Non-pigmented ciliary epithelial cell (primary cell): Measurements from ENCODE around the gene ITPK1.
"Not testable (repeated sequence)": the region's sequence is repeated elsewhere in the genome, so short reads cannot be mapped to it uniquely, and the experiment has no call there.

Source experiments
- DNase-seq: peaks from one replicate; pipeline ENCODE4 v3.0.0-alpha.2; 2010; ENCODE audit warnings: low read depth

The ITPK1 gene

GRCh38 chr14:93084402-93084801 is 31.3 kb downstream of the ITPK1 start:
- no peak for DNase-seq

GRCh38 chr14:93083917-93084316 is 31.8 kb downstream of the ITPK1 start:
- no peak for DNase-seq

GRCh38 chr14:93082576-93083001 is 33.1 kb downstream of the ITPK1 start:
- no peak for DNase-seq

- DNase-seq, result no peak
These were observed 33.7 kb downstream of the ITPK1 start for GRCh38 chr14:93081876-93082570.

GRCh38 chr14:93079865-93080403 is 35.8 kb downstream of the ITPK1 start:
- DNase-seq, result no peak

- DNase-seq, result no peak
These were observed 36.4 kb downstream of the ITPK1 start for GRCh38 chr14:93079321-93079720.

- DNase-seq, result no peak
These were observed 36.9 kb downstream of the ITPK1 start for GRCh38 chr14:93078870-93079269.

GRCh38 chr14:93076755-93077154 is 39.0 kb downstream of the ITPK1 start:
- no peak for DNase-seq

DNA sequence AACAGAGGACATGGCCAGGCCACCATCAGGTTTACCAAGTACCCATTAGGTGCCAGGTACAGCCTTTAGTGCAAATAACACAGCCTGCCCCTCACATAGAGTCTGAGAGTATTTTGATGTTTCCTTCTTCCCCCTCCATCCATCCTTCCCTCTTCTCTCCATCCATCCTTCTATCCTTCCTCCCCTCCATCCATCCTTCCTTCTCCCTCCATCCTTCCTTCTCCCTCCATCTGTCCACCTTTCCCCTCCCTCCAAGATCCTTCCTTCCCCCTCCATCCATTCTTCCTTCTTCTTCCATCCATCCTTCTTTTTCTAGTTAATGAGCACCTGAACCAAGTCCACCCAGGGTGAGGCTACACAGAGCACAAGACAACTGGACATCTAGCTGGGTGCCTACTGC is 39.8 kb downstream of the ITPK1 start:
- no peak for DNase-seq

DNA sequence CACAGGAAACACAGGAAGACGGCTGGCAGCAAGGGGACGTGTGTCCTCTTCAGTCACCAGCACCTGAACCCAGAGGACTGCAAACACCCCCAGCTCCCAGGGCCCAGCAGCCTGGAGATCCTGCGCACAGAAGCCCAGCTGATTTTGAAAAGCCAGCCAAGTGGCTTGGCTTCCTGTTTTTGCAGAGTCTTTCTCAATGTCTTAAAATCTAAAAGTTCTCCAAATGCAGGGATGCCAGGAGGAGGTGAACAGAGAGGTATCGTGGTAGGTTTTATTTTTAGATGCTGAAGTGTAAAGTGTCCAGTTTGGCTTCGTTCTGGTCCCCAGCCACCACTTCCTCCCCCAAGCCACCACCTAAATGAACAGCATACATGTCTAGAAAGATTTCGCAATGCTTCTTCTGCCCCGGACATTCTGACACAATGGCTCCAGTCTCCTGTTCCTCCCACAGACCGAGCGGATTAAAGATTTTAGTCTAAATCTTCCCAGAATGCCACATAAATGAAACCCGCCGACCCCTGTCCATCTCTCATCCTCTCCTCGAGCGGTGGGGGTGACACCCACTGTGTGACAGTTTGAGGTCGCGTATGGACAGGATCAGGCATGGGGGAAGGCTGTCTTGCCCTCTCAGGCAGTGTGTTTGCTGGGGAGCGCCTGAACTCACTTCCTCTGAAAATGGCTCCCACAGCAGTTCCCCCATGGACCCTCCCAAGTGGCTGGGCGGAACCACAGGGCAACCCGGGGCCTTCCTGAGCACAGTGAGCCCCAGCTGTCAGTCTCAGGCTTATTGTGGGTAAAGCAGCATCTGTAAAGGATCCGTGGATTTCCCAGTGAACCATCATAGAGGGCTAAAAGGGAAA is 41.6 kb downstream of the ITPK1 start:
- DNase-seq, result no peak

- DNase-seq, result no peak
These were observed 42.4 kb downstream of the ITPK1 start for GRCh38 chr14:93073358-93073707.

- DNase-seq, result no peak
These were observed 42.9 kb downstream of the ITPK1 start for GRCh38 chr14:93072659-93073357.

- DNase-seq, result no peak
These were observed 47.0 kb downstream of the ITPK1 start for GRCh38 chr14:93068711-93069110.

DNA sequence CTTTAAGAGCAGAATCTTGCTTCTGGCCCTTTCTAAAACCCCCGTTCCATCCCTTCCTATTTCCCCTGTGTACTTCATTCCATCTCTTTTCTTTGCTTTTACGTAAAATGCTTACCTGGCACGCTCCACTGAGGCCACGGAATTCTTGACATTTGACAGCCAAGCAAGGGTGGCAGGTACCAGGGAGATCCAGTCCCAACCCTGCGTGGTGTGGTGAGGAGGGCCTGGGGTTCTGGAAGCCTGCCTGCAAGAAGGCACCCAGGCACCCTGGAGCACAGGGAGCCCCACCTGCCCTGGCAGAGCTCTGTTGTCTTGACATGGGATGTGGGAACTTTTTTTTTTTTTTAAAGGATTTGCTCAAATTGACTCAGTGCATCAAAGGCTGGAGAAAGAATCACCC is 48.6 kb downstream of the ITPK1 start:
- DNase-seq, result no peak

DNA sequence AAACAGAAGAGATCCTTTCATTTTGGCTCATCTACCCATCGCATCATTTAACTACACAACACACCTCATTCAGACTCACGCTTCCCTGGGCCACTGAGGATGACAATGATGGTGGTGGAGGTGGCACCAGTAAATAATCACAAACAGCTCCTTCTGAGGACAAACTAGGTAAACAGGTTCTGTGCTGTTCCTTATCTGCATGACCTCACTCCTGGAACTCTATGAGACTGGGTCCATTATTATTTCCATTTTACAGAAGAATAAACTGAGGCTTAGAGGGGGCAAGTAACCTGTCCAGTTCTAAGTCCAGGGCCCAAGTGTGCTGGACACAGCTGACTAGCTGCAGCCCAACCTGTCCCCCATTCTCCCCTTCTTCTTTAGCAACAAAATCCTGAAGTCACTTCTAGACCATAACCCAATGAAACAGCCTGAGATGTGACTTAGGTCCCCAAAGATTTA is 50.4 kb downstream of the ITPK1 start:
- DNase-seq, result no peak

- DNase-seq, result no peak
These were observed 51.1 kb downstream of the ITPK1 start for GRCh38 chr14:93064411-93065271.

- no peak for DNase-seq
These were observed 52.3 kb downstream of the ITPK1 start for GRCh38 chr14:93063393-93063792.

DNA sequence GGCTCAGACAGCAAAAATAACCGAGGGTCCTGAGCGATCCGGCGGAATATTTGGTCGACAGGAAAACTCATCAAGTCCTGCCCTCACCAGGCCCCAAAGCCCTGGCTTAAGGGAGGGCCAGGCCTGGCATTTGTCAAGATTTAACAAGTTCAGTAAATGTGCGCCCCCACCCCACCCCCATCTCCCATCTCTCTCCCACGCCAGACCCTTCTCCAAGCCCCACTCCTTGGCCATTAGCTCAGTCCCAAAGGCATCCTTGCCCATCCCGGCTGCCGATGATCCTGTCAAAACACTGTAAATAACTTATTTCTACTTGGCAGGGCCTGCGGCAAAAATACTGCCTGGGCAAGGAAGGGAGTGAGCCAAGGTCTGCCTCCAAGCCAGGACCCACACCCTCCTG is 52.8 kb downstream of the ITPK1 start:
- DNase-seq, result no peak

DNA sequence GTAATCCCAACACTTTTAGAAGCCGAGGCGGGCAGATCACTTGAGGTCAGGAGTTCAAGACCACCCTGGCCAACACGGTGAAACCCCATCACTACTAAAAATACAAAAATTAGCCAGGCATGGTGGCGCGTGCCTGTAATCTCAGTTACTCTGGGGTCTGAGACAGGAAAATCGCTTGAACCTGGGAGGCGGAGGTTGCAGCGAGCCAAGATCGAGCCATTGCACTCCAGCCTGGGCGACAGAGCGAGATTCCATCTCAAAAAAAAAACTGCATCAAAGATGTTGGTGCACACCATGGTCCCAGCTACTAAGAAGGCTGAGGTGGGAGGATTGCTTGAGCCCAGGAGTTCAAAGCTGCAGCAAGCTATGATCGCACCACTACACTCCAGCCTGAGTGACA is 53.7 kb downstream of the ITPK1 start:
- DNase-seq, result not testable (repeated sequence)

DNA sequence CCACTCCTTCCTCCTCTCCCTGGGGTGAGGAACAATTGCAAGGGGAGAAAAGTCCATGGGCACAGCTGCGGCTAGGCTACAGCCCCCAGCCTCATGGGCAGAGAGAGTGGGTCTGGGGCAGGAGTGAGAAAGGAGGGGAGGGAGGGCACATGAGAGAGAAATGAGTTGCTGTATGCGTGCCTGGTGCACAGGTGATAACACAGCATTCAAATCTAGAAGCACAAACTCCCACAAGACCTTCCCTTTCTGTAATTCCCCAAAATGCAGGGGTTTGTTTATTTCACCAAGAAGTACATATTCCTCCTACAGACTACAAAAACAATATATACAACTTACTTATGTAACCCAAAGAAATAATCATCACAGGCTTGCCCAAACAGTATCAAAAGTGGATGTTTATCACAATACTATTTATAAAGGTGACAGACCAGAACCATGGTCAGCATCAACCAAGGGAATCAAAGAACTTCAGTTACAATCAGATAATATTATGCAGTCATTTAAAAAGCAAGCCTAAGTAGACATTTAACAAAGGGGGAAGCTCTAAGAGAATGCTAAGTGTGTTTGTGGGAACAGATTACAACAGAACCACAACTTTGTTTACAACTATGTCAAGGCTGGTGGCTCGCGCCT is 54.2 kb downstream of the ITPK1 start:
- DNase-seq, result no peak

- DNase-seq, result no peak
These were observed 54.9 kb downstream of the ITPK1 start for GRCh38 chr14:93060841-93061240.
